Kidney (tissue), 14 donors: ENCODE measurements around the gene FNIP2. TPM values are rescaled to one million over a fixed set of nuclear protein-coding genes. Genes with fewer than 3 reads are reported as not detected.

Source experiments
- DNase-seq, 5 donors: peaks; one replicate each; pipeline ENCODE4 v3.0.0-alpha.2; 2013 to 2020
- FAIRE-seq: peaks from 2 replicates; lab custom pipeline; 2012; peaks lifted over from hg19 to GRCh38; lab: Jason Lieb, UNC
- H3K27ac ChIP-seq, 2 donors: one replicate each; pipeline ENCODE4 v1.7.0; 2013; ENCODE audit warnings: low read depth in 2 of 2, low read length in 2 of 2, inconsistent platforms in 1 of 2
- H3K27me3 ChIP-seq: one replicate; pipeline ENCODE4 v1.7.1; 2013; ENCODE audit warnings: low read length, inconsistent platforms; ENCODE audit not compliant: control insufficient read depth, insufficient read depth
- H3K36me3 ChIP-seq, 3 donors: one replicate each; pipeline versions ENCODE4 v1.7.0 to v1.7.1; 2013; ENCODE audit warnings: low read length in 3 of 3, control low read depth in 1 of 3, inconsistent platforms in 1 of 3; ENCODE audit not compliant: insufficient read depth in 3 of 3, control insufficient read depth in 2 of 3
- H3K4me1 ChIP-seq, 3 donors: one replicate each; pipeline versions ENCODE4 v1.7.0 to v1.7.1; 2013; ENCODE audit warnings: low read length in 3 of 3, inconsistent platforms in 1 of 3, low read depth in 1 of 3; ENCODE audit not compliant: control insufficient read depth in 2 of 3, insufficient read depth in 2 of 3
- H3K4me3 ChIP-seq, 3 donors: one replicate each; pipeline versions ENCODE4 v1.7.0 to v1.8.1; 2013; ENCODE audit warnings: low read length in 3 of 3, control low read depth in 1 of 3, inconsistent platforms in 1 of 3
- H3K9ac ChIP-seq, 3 donors: one replicate each; pipeline versions ENCODE4 v1.7.0 to v1.7.1; 2013; ENCODE audit warnings: low read length in 3 of 3, control low read depth in 1 of 3, inconsistent platforms in 1 of 3
- H3K9me3 ChIP-seq, 3 donors: one replicate each; pipeline versions ENCODE4 v1.7.0 to v1.7.1; 2013; ENCODE audit warnings: low read length in 3 of 3, control low read depth in 1 of 3, inconsistent platforms in 1 of 3; ENCODE audit not compliant: control insufficient read depth in 2 of 3, insufficient read depth in 1 of 3
- CTCF ChIP-seq: IDR thresholded peaks from 3 replicates; pipeline ENCODE4 v1.5.1; 2012; ENCODE audit warnings: mild to moderate bottlenecking, moderate library complexity, borderline replicate concordance; ENCODE audit not compliant: insufficient read depth; ENCODE audit errors: extremely low read depth
- intact Hi-C: fragments of 100-400 bp; cut with DNase I; formaldehyde crosslinking; loops from one replicate; pipeline ENCODE4 v1.11.1; 2022
- polyA plus RNA-seq: library from polyadenylated mRNA; stranded (reverse); fragments of 350-450 nt; fragmentation: Illumina TruSeq; extraction: RNeasy Lipid Tissue Mini Kit (QIAGEN cat#74804); gene quantifications from one replicate; pipeline ENCODE4 v1.2.3, GENCODE V29; 2014; ENCODE audit warnings: low read depth, low replicate concordance; ENCODE audit not compliant: insufficient read depth
- total RNA-seq: library from RNA; stranded (reverse); fragmentation: NEBNext Ultra II Directional; extraction: Animal tissue kit (Norgen Biotek cat#: 25700); gene quantifications from one replicate; pipeline ENCODE4 v1.2.1, GENCODE V29; 2021
- donor health status: control.
- donor health status: control.
- donor health status: control.
- donor health status: control.
- donor health status: control.
- donor health status: DM: yes; HTN: yes; CAD: no.
- donor health status: Normal renal cell carcinoma (clear cell type).

Gene FNIP2
- total and polyA plus RNA-seq, 2 donors from 2014 or later, result 13.2 to 65.1 TPM

GRCh38 chr4:158782551-158783360 lies 13.9 kb downstream of the FNIP2 start:
- no peaks in the 10 kb centered on the region for H3K27me3 ChIP-seq
- peak overlapping the region in 1 of 3 donors; percentile 5 for H3K4me3 ChIP-seq
- no peak for TF ChIP-seq CTCF
- no peaks in the 10 kb centered on the region for H3K9me3 ChIP-seq
- H3K4me1 ChIP-seq, result peaks cover 10 to 47% (median 22%) of the 10 kb centered on the region in 3 donors
- FAIRE-seq, result no peak
- no peaks in the 10 kb centered on the region for H3K36me3 ChIP-seq
- H3K27ac ChIP-seq, result peak overlapping the region; percentile 10 to 38
- DNase-seq, result peak in 2 of 5 donors; percentile 58 to 59
- no peak overlapping the region for H3K9ac ChIP-seq
- intact Hi-C loops, result no loop called here

GRCh38 chr4:158783785-158784184 lies 15.0 kb downstream of the FNIP2 start:
- Histone ChIP-seq H3K9ac (no peak overlapping the region), H3K36me3 (no peaks in the 10 kb centered on the region), H3K4me1 (peaks cover 16 to 55% (median 27%) of the 10 kb centered on the region in 3 donors), H3K27ac (peak overlapping the region; percentile 2 to 17), H3K4me3 (peak overlapping the region in 1 of 3 donors; percentile 8), H3K27me3 (no peaks in the 10 kb centered on the region), H3K9me3 (no peaks in the 10 kb centered on the region)
- TF ChIP-seq CTCF, result no peak
- no peak for DNase-seq
- intact Hi-C loops, result no loop called here
- no peak for FAIRE-seq

GRCh38 chr4:158785718-158786117 lies 16.9 kb downstream of the FNIP2 start:
- Histone ChIP-seq H3K27ac (peak overlapping the region; percentile 76 to 86), H3K4me1 (peaks cover 16 to 65% (median 29%) of the 10 kb centered on the region in 3 donors), H3K9me3 (no peaks in the 10 kb centered on the region), H3K4me3 (peak overlapping the region in 1 of 3 donors; percentile 7), H3K27me3 (no peaks in the 10 kb centered on the region), H3K9ac (peak overlapping the region in 1 of 3 donors; percentile 1), H3K36me3 (no peaks in the 10 kb centered on the region)
- no peak for TF ChIP-seq CTCF
- intact Hi-C loops, result no loop called here
- FAIRE-seq (peak; percentile 8), DNase-seq (peak in 1 of 5 donors; percentile 44)
